ENCODE results near the gene SPTSSB. TPM values are rescaled to one million over a fixed set of nuclear protein-coding genes. Genes with fewer than 3 reads are reported as not detected.

Gene SPTSSB
- total RNA-seq, 1 donor from 2014 or later: 0.52 TPM

GRCh38 chr3:161356287-161356686 lies 15.0 kb downstream of the SPTSSB start:
- Histone ChIP-seq H3K9ac (ENCODE audit: low read depth in 1 of 3, low read length in 3 of 3) (no peak overlapping the region), H3K4me1 (ENCODE audit: control insufficient read depth in 3 of 3, insufficient read depth in 3 of 3, low read length in 3 of 3) (no peaks in the 10 kb centered on the region), H3K4me3 (ENCODE audit: low read length in 3 of 3) (no peak overlapping the region), H3K27me3 (ENCODE audit: control insufficient read depth in 3 of 3, insufficient read depth in 3 of 3, low read length in 3 of 3) (no peaks in the 10 kb centered on the region), H3K27ac (ENCODE audit: low read depth, low read length) (no peak overlapping the region), H3K9me3 (ENCODE audit: control insufficient read depth in 3 of 3, low read length in 3 of 3) (no peaks in the 10 kb centered on the region), H3K36me3 (ENCODE audit: control insufficient read depth in 3 of 3, insufficient read depth in 3 of 3, low read length in 3 of 3) (no peaks in the 10 kb centered on the region)

DNA sequence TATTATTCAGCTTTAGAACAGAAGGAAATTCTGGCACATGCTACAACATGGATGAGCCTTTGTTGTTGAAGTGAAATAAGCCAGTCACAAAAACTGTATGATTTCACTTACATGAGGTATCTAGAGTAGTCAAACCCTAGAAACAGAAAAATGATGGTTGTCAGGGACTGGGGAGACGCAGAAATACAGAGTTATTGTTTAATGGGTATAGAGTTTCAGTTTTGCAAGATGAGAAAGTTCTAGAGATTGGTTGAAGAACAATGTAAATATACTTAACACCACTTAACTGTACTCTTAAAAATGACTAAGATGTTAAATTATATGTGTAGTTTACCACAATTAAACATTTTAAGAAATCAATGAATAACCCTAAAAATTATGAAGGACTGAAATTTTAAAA lies 15.8 kb downstream of the SPTSSB start:
- Histone ChIP-seq H3K4me1 (ENCODE audit: control insufficient read depth in 3 of 3, insufficient read depth in 3 of 3, low read length in 3 of 3) (no peaks in the 10 kb centered on the region), H3K9ac (ENCODE audit: low read depth in 1 of 3, low read length in 3 of 3) (no peak overlapping the region), H3K4me3 (ENCODE audit: low read length in 3 of 3) (no peak overlapping the region), H3K27me3 (ENCODE audit: control insufficient read depth in 3 of 3, insufficient read depth in 3 of 3, low read length in 3 of 3) (no peaks in the 10 kb centered on the region), H3K36me3 (ENCODE audit: control insufficient read depth in 3 of 3, insufficient read depth in 3 of 3, low read length in 3 of 3) (no peaks in the 10 kb centered on the region), H3K9me3 (ENCODE audit: control insufficient read depth in 3 of 3, low read length in 3 of 3) (no peaks in the 10 kb centered on the region), H3K27ac (ENCODE audit: low read depth, low read length) (no peak overlapping the region)

GRCh38 chr3:161354554-161354953 lies 16.8 kb downstream of the SPTSSB start:
- H3K9ac ChIP-seq (ENCODE audit: low read depth in 1 of 3, low read length in 3 of 3): no peak overlapping the region
- H3K9me3 ChIP-seq (ENCODE audit: control insufficient read depth in 3 of 3, low read length in 3 of 3): no peaks in the 10 kb centered on the region
- no peaks in the 10 kb centered on the region for H3K27me3 ChIP-seq (ENCODE audit: control insufficient read depth in 3 of 3, insufficient read depth in 3 of 3, low read length in 3 of 3)

GRCh38 chr3:161351330-161351729 lies 20.0 kb downstream of the SPTSSB start:
- no peaks in the 10 kb centered on the region for H3K9me3 ChIP-seq (ENCODE audit: control insufficient read depth in 3 of 3, low read length in 3 of 3)
- no peaks in the 10 kb centered on the region for H3K4me1 ChIP-seq (ENCODE audit: control insufficient read depth in 3 of 3, insufficient read depth in 3 of 3, low read length in 3 of 3)
- no peaks in the 10 kb centered on the region for H3K36me3 ChIP-seq (ENCODE audit: control insufficient read depth in 3 of 3, insufficient read depth in 3 of 3, low read length in 3 of 3)
- no peak overlapping the region for H3K27ac ChIP-seq (ENCODE audit: low read depth, low read length)
- H3K9ac ChIP-seq (ENCODE audit: low read depth in 1 of 3, low read length in 3 of 3): no peak overlapping the region
- no peak overlapping the region for H3K4me3 ChIP-seq (ENCODE audit: low read length in 3 of 3)
- no peaks in the 10 kb centered on the region for H3K27me3 ChIP-seq (ENCODE audit: control insufficient read depth in 3 of 3, insufficient read depth in 3 of 3, low read length in 3 of 3)

More at GRCh38 chr3:161354554-161354953, 16.8 kb downstream of the SPTSSB start:
- no peak overlapping the region for H3K27ac ChIP-seq (ENCODE audit: low read depth, low read length)
- no peak overlapping the region for H3K4me3 ChIP-seq (ENCODE audit: low read length in 3 of 3)
- H3K4me1 ChIP-seq (ENCODE audit: control insufficient read depth in 3 of 3, insufficient read depth in 3 of 3, low read length in 3 of 3): no peaks in the 10 kb centered on the region
- no peaks in the 10 kb centered on the region for H3K36me3 ChIP-seq (ENCODE audit: control insufficient read depth in 3 of 3, insufficient read depth in 3 of 3, low read length in 3 of 3)

- H3K4me1 ChIP-seq (ENCODE audit: control insufficient read depth in 3 of 3, insufficient read depth in 3 of 3, low read length in 3 of 3): no peaks in the 10 kb centered on the region
- H3K9ac ChIP-seq (ENCODE audit: low read depth in 1 of 3, low read length in 3 of 3): no peak overlapping the region
- no peaks in the 10 kb centered on the region for H3K27me3 ChIP-seq (ENCODE audit: control insufficient read depth in 3 of 3, insufficient read depth in 3 of 3, low read length in 3 of 3)
- no peaks in the 10 kb centered on the region for H3K36me3 ChIP-seq (ENCODE audit: control insufficient read depth in 3 of 3, insufficient read depth in 3 of 3, low read length in 3 of 3)
- H3K9me3 ChIP-seq (ENCODE audit: control insufficient read depth in 3 of 3, low read length in 3 of 3): no peaks in the 10 kb centered on the region
- H3K4me3 ChIP-seq (ENCODE audit: low read length in 3 of 3): no peak overlapping the region
- H3K27ac ChIP-seq (ENCODE audit: low read depth, low read length): no peak overlapping the region
Observed at GRCh38 chr3:161350916-161351315, 20.4 kb downstream of the SPTSSB start.

- no peak overlapping the region for H3K9ac ChIP-seq (ENCODE audit: low read depth in 1 of 3, low read length in 3 of 3)
- no peak overlapping the region for H3K4me3 ChIP-seq (ENCODE audit: low read length in 3 of 3)
- H3K27me3 ChIP-seq (ENCODE audit: control insufficient read depth in 3 of 3, insufficient read depth in 3 of 3, low read length in 3 of 3): no peaks in the 10 kb centered on the region
Observed at GRCh38 chr3:161349529-161350312, 21.6 kb downstream of the SPTSSB start.

DNA sequence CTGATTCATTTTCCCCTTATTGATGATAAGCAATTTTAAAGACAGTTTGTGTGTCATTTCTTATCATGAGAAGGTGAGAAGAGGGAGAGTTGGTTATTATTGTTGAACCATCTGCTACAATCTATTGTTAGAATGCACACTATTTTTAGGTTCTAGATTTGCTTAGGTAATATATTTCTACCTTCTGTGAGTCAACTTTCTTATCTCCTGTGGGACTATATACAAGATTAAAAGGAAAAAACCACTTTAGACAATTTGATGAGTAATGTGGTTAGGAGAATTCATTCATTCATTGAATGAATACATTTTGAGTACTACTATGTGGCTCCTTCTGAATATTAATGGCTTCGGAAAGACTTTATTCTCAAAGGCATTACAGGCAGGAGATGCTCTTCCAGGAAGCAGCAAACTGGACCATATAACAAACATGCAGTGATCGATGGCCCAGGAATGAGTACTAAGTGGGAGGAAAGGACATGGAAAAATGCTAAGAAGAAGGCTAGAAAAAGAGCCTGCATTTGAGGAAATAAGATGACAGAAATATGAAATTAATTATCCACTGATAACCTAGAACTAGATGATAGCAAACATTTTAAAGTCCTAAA lies 22.4 kb downstream of the SPTSSB start:
- Histone ChIP-seq H3K36me3 (ENCODE audit: control insufficient read depth in 3 of 3, insufficient read depth in 3 of 3, low read length in 3 of 3) (no peaks in the 10 kb centered on the region), H3K9ac (ENCODE audit: low read depth in 1 of 3, low read length in 3 of 3) (no peak overlapping the region), H3K27me3 (ENCODE audit: control insufficient read depth in 3 of 3, insufficient read depth in 3 of 3, low read length in 3 of 3) (no peaks in the 10 kb centered on the region), H3K4me1 (ENCODE audit: control insufficient read depth in 3 of 3, insufficient read depth in 3 of 3, low read length in 3 of 3) (no peaks in the 10 kb centered on the region), H3K4me3 (ENCODE audit: low read length in 3 of 3) (no peak overlapping the region), H3K27ac (ENCODE audit: low read depth, low read length) (no peak overlapping the region), H3K9me3 (ENCODE audit: control insufficient read depth in 3 of 3, low read length in 3 of 3) (no peaks in the 10 kb centered on the region)

More at GRCh38 chr3:161349529-161350312, 21.6 kb downstream of the SPTSSB start:
- no peaks in the 10 kb centered on the region for H3K9me3 ChIP-seq (ENCODE audit: control insufficient read depth in 3 of 3, low read length in 3 of 3)
- H3K4me1 ChIP-seq (ENCODE audit: control insufficient read depth in 3 of 3, insufficient read depth in 3 of 3, low read length in 3 of 3): no peaks in the 10 kb centered on the region
- H3K36me3 ChIP-seq (ENCODE audit: control insufficient read depth in 3 of 3, insufficient read depth in 3 of 3, low read length in 3 of 3): no peaks in the 10 kb centered on the region
- H3K27ac ChIP-seq (ENCODE audit: low read depth, low read length): no peak overlapping the region

DNA sequence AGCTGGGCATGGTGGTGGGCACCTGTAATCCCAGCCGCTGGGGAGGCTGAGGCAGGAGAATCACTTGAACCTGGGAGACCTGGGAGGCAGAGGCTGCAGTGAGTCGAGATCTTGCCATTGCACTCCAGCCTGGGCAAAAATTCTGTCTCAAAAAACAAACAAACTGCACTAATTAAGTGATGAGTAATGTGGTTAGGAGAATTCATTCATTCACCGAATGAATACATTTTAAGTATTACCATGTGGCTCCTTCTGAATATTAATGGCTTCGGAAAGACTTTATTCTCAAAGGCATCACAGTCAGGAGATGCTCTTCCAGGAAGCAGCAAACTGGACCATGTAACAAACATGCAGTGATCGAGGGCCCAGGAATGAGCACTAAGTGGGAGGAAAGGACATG lies 23.6 kb downstream of the SPTSSB start:
- H3K9me3 ChIP-seq (ENCODE audit: control insufficient read depth in 3 of 3, low read length in 3 of 3): no peaks in the 10 kb centered on the region
- H3K36me3 ChIP-seq (ENCODE audit: control insufficient read depth in 3 of 3, insufficient read depth in 3 of 3, low read length in 3 of 3): no peaks in the 10 kb centered on the region
- no peaks in the 10 kb centered on the region for H3K4me1 ChIP-seq (ENCODE audit: control insufficient read depth in 3 of 3, insufficient read depth in 3 of 3, low read length in 3 of 3)
- H3K9ac ChIP-seq (ENCODE audit: low read depth in 1 of 3, low read length in 3 of 3): no peak overlapping the region
- H3K4me3 ChIP-seq (ENCODE audit: low read length in 3 of 3): no peak overlapping the region
- no peak overlapping the region for H3K27ac ChIP-seq (ENCODE audit: low read depth, low read length)
- H3K27me3 ChIP-seq (ENCODE audit: control insufficient read depth in 3 of 3, insufficient read depth in 3 of 3, low read length in 3 of 3): no peaks in the 10 kb centered on the region

- Histone ChIP-seq H3K9ac (ENCODE audit: low read depth in 1 of 3, low read length in 3 of 3) (no peak overlapping the region), H3K36me3 (ENCODE audit: control insufficient read depth in 3 of 3, insufficient read depth in 3 of 3, low read length in 3 of 3) (no peaks in the 10 kb centered on the region), H3K9me3 (ENCODE audit: control insufficient read depth in 3 of 3, low read length in 3 of 3) (no peaks in the 10 kb centered on the region), H3K4me3 (ENCODE audit: low read length in 3 of 3) (no peak overlapping the region), H3K27ac (ENCODE audit: low read depth, low read length) (no peak overlapping the region), H3K27me3 (ENCODE audit: control insufficient read depth in 3 of 3, insufficient read depth in 3 of 3, low read length in 3 of 3) (no peaks in the 10 kb centered on the region), H3K4me1 (ENCODE audit: control insufficient read depth in 3 of 3, insufficient read depth in 3 of 3, low read length in 3 of 3) (no peaks in the 10 kb centered on the region)
Observed at GRCh38 chr3:161345023-161345422, 26.3 kb downstream of the SPTSSB start.

- Histone ChIP-seq H3K4me1 (ENCODE audit: control insufficient read depth in 3 of 3, insufficient read depth in 3 of 3, low read length in 3 of 3) (no peaks in the 10 kb centered on the region), H3K27ac (ENCODE audit: low read depth, low read length) (no peak overlapping the region), H3K9ac (ENCODE audit: low read depth in 1 of 3, low read length in 3 of 3) (no peak overlapping the region), H3K9me3 (ENCODE audit: control insufficient read depth in 3 of 3, low read length in 3 of 3) (no peaks in the 10 kb centered on the region), H3K4me3 (ENCODE audit: low read length in 3 of 3) (no peak overlapping the region), H3K36me3 (ENCODE audit: control insufficient read depth in 3 of 3, insufficient read depth in 3 of 3, low read length in 3 of 3) (no peaks in the 10 kb centered on the region), H3K27me3 (ENCODE audit: control insufficient read depth in 3 of 3, insufficient read depth in 3 of 3, low read length in 3 of 3) (no peaks in the 10 kb centered on the region)
Observed at GRCh38 chr3:161343986-161344385, 27.3 kb downstream of the SPTSSB start.

All from skeletal muscle tissue (tissue), 4 donors.